Mesodermal cell (in vitro differentiated cells): ENCODE measurements around the gene ATRX.
"Not testable (repeated sequence)": the region's sequence is repeated elsewhere in the genome, so short reads cannot be mapped to it uniquely, and the experiment has no call there.

Experiments used
- H3K27ac ChIP-seq: 2 replicates; pipeline ENCODE4 v1.7.0; 2013; ENCODE audit warnings: mild to moderate bottlenecking, low read depth, low read length, moderate library complexity; ENCODE audit not compliant: severe bottlenecking
- H3K36me3 ChIP-seq: 2 replicates; pipeline ENCODE4 v1.7.1; 2013; ENCODE audit warnings: mild to moderate bottlenecking, low read length, moderate library complexity; ENCODE audit not compliant: control insufficient read depth, insufficient read depth
- H3K4me1 ChIP-seq: one replicate; pipeline ENCODE4 v1.7.1; 2013; ENCODE audit warnings: mild to moderate bottlenecking, low read length; ENCODE audit not compliant: insufficient read depth, control insufficient read depth, poor library complexity, severe bottlenecking
- H3K4me3 ChIP-seq: 2 replicates; pipeline ENCODE4 v1.7.0; 2013; ENCODE audit warnings: low read length, control low read depth, mild to moderate bottlenecking; ENCODE audit not compliant: insufficient read depth, poor library complexity, severe bottlenecking; ENCODE audit errors: extremely low read depth
- H3K9me3 ChIP-seq: 2 replicates; pipeline ENCODE4 v1.7.1; 2013; ENCODE audit warnings: mild to moderate bottlenecking, low read length, moderate library complexity; ENCODE audit not compliant: control insufficient read depth
- WGBS, 2 experiments: methylation state at CpG; one replicate each; pipeline ENCODE4 v1.1.5; 2013; ENCODE audit warnings: missing lambda C conversion rate in 2 of 2; ENCODE audit not compliant: insufficient coverage in 2 of 2; 5-methylcytosine and 5-hydroxymethylcytosine counted together

ATRX gene

GRCh38 chrX:77561372-77561771 lies 224.6 kb downstream of the ATRX start:
- Histone ChIP-seq H3K4me1 (no peaks in the 10 kb centered on the region), H3K9me3 (no peaks in the 10 kb centered on the region), H3K27ac (no peak overlapping the region), H3K4me3 (no peak overlapping the region), H3K36me3 (peaks cover 11% of the 10 kb centered on the region)
- no CpG with 5 or more reads among the region's 2 CpGs for WGBS, 2 experiments

- no peak overlapping the region for H3K27ac ChIP-seq
- no peak overlapping the region for H3K4me3 ChIP-seq
- no peaks in the 10 kb centered on the region for H3K4me1 ChIP-seq
- no peaks in the 10 kb centered on the region for H3K9me3 ChIP-seq
- H3K36me3 ChIP-seq: peaks cover 5% of the 10 kb centered on the region
Observed at GRCh38 chrX:77556276-77556675, 229.7 kb downstream of the ATRX start.

GRCh38 chrX:77548751-77549150 lies 237.3 kb downstream of the ATRX start:
- H3K4me1 ChIP-seq: no peaks in the 10 kb centered on the region
- H3K27ac ChIP-seq: no peak overlapping the region
- WGBS, 2 experiments: no CpG with 5 or more reads among the region's 2 CpGs
- no peak overlapping the region for H3K4me3 ChIP-seq
- no peaks in the 10 kb centered on the region for H3K9me3 ChIP-seq
- peaks cover 10% of the 10 kb centered on the region for H3K36me3 ChIP-seq

GRCh38 chrX:77539778-77540177 lies 246.2 kb downstream of the ATRX start:
- not testable (repeated sequence) for H3K36me3 ChIP-seq, H3K9me3 ChIP-seq, H3K27ac ChIP-seq, H3K4me3 ChIP-seq, H3K4me1 ChIP-seq
- WGBS, 2 experiments: no CpG with 5 or more reads among the region's 2 CpGs

- H3K4me1 ChIP-seq, H3K27ac ChIP-seq, H3K9me3 ChIP-seq, H3K4me3 ChIP-seq, H3K36me3 ChIP-seq: not testable (repeated sequence)
- no CpG with 5 or more reads among the region's 2 CpGs for WGBS, 2 experiments
Observed at GRCh38 chrX:77531261-77531660, 254.8 kb downstream of the ATRX start.

- H3K27ac ChIP-seq: no peak overlapping the region
Observed at GRCh38 chrX:77528034-77528433, 258.0 kb downstream of the ATRX start.

GRCh38 chrX:77527233-77528001 lies 258.6 kb downstream of the ATRX start:
- 85 to 88% methylated on average over 4 to 11 of the region's 18 CpGs for WGBS, 2 experiments
- Histone ChIP-seq H3K4me1 (no peaks in the 10 kb centered on the region), H3K9me3 (no peaks in the 10 kb centered on the region), H3K4me3 (no peak overlapping the region), H3K36me3 (peaks cover 4% of the 10 kb centered on the region), H3K27ac (no peak overlapping the region)

More at GRCh38 chrX:77528034-77528433, 258.0 kb downstream of the ATRX start:
- no peak overlapping the region for H3K4me3 ChIP-seq
- no peaks in the 10 kb centered on the region for H3K4me1 ChIP-seq
- WGBS, 2 experiments: no CpG with 5 or more reads among the region's 7 CpGs
- H3K36me3 ChIP-seq: peaks cover under 1% of the 10 kb centered on the region
- no peaks in the 10 kb centered on the region for H3K9me3 ChIP-seq

GRCh38 chrX:77519765-77520164 lies 266.3 kb downstream of the ATRX start:
- no CpG with 5 or more reads among the region's 1 CpG for WGBS, 2 experiments

GRCh38 chrX:77514177-77514576 lies 271.8 kb downstream of the ATRX start:
- no peaks in the 10 kb centered on the region for H3K9me3 ChIP-seq
- no CpG with 5 or more reads among the region's 1 CpG for WGBS, 2 experiments
- H3K36me3 ChIP-seq: peaks cover 35% of the 10 kb centered on the region
- no peak overlapping the region for H3K27ac ChIP-seq
- H3K4me1 ChIP-seq: no peaks in the 10 kb centered on the region
- no peak overlapping the region for H3K4me3 ChIP-seq

More at GRCh38 chrX:77519765-77520164, 266.3 kb downstream of the ATRX start:
- Histone ChIP-seq H3K9me3 (peaks cover 4% of the 10 kb centered on the region), H3K36me3 (peaks cover 48% of the 10 kb centered on the region), H3K27ac (no peak overlapping the region), H3K4me1 (no peaks in the 10 kb centered on the region), H3K4me3 (no peak overlapping the region)

GRCh38 chrX:77510007-77510406 lies 276.0 kb downstream of the ATRX start:
- WGBS, 2 experiments: 100% methylated on average over 1 of the region's 1 CpG; no CpG with 5 or more reads in 1 of the 2 experiments
- no peak overlapping the region for H3K27ac ChIP-seq

GRCh38 chrX:77505227-77505626 lies 280.8 kb downstream of the ATRX start:
- H3K4me1 ChIP-seq: peaks cover 3% of the 10 kb centered on the region
- WGBS, 2 experiments: 86% methylated on average over 1 of the region's 2 CpGs

More at GRCh38 chrX:77510007-77510406, 276.0 kb downstream of the ATRX start:
- Histone ChIP-seq H3K4me3 (no peak overlapping the region), H3K4me1 (peaks cover 3% of the 10 kb centered on the region), H3K9me3 (no peaks in the 10 kb centered on the region), H3K36me3 (peaks cover 25% of the 10 kb centered on the region)

More at GRCh38 chrX:77505227-77505626, 280.8 kb downstream of the ATRX start:
- H3K4me3 ChIP-seq: no peak overlapping the region
- peak overlapping the region; percentile 29 for H3K27ac ChIP-seq
- no peaks in the 10 kb centered on the region for H3K9me3 ChIP-seq
- peaks cover 11% of the 10 kb centered on the region for H3K36me3 ChIP-seq
